GM21423 (cell line): ENCODE results near the gene MT1M.
"Not testable (repeated sequence)": the region's sequence is repeated elsewhere in the genome, so short reads cannot be mapped to it uniquely, and the experiment has no call there.

Experiments
- ATAC-seq: cut with Tn5 transposase; IDR thresholded peaks from one replicate; pipeline ENCODE4 v1.9.1; 2021; ENCODE audit warnings: mild to moderate bottlenecking, moderate library complexity; ENCODE audit not compliant: unreplicated experiment

Gene MT1M

GRCh38 chr16:56645838-56646237, 13.4 kb downstream of the MT1M start:
- ATAC-seq = no peak

GRCh38 chr16:56647641-56648431, 15.4 kb downstream of the MT1M start:
- no peak for ATAC-seq

- ATAC-seq = no peak
These were observed 16.8 kb downstream of the MT1M start for GRCh38 chr16:56649271-56649670.

GRCh38 chr16:56649820-56650219, 17.4 kb downstream of the MT1M start:
- no peak for ATAC-seq

GRCh38 chr16:56651586-56651985, 19.1 kb downstream of the MT1M start, which contains the start of gene MT1B:
Gene MT1B (plus strand): TSS chr16:56651886. CDS start chr16:56651954, 68 bp downstream.
- no peak for ATAC-seq

GRCh38 chr16:56652600-56652999, 20.1 kb downstream of the MT1M start:
- ATAC-seq = no peak

GRCh38 chr16:56653218-56653617, 20.8 kb downstream of the MT1M start:
- ATAC-seq = no peak

- ATAC-seq = peak; percentile 51
These were observed 25.3 kb downstream of the MT1M start, which contains the start of gene MT1F for GRCh38 chr16:56657555-56658326. Gene MT1F (plus strand): TSS chr16:56657959. CDS start chr16:56658059, 100 bp downstream.

GRCh38 chr16:56658327-56658875, 25.9 kb downstream of the MT1M start:
- no peak for ATAC-seq

GRCh38 chr16:56662357-56663354, 30.2 kb downstream of the MT1M start:
- no peak for ATAC-seq

GRCh38 chr16:56664506-56664905, 32.0 kb downstream of the MT1M start:
- ATAC-seq = no peak

GRCh38 chr16:56665286-56666261, 33.1 kb downstream of the MT1M start:
- not testable (repeated sequence) for ATAC-seq

GRCh38 chr16:56667581-56668571, 35.4 kb downstream of the MT1M start, which contains the start of gene MT1G:
Gene MT1G (minus strand): TSS chr16:56668065. CDS start chr16:56667993, 72 bp downstream.
- ATAC-seq = no peak

- no peak for ATAC-seq
These were observed 36.8 kb downstream of the MT1M start, which contains the start of gene MT1H for GRCh38 chr16:56669005-56669839. Gene MT1H (plus strand): TSS chr16:56669814. CDS start chr16:56669885, 71 bp downstream.

- ATAC-seq = no peak
These were observed 37.6 kb downstream of the MT1M start for GRCh38 chr16:56669840-56670619.

GRCh38 chr16:56670620-56670934, 38.1 kb downstream of the MT1M start:
- no peak for ATAC-seq
